A673 (cell line): ENCODE data around the gene PCK1. TPM values are rescaled to one million over a fixed set of nuclear protein-coding genes. Genes with fewer than 3 reads are reported as not detected.

ENCODE experiments used
- BruUV-seq: library from RNA; stranded (reverse); fragments of 400-500 nt; replicated peaks from 2 replicates; lab custom pipeline; 2021; lab: Mats Ljungman, UMichigan
- CTCF ChIA-PET: fragments of 300-600 bp; sonication (Branson Sonifier 250); formaldehyde crosslinking; loops from one replicate; lab custom pipeline; 2022; ENCODE audit warnings: antibody characterized with exemption; lab: Charles Lee
- POLR2A ChIA-PET: fragments of 300-600 bp; sonication (Branson Sonifier 250); formaldehyde crosslinking; loops from one replicate; lab custom pipeline; 2022; ENCODE audit warnings: antibody characterized with exemption; ENCODE audit not compliant: low non-redundant PET; lab: Charles Lee
- DNase-seq: peaks from one replicate; pipeline ENCODE4 v3.0.0-alpha.2; 2015; ENCODE audit warnings: low spot score
- H3K27ac ChIP-seq: fragments of 200-600 bp; sonication (generic); 2 replicates; pipeline ENCODE4 v1.5.1; 2016; ENCODE audit warnings: mixed run types, low read depth, mild to moderate bottlenecking, mixed read lengths, antibody characterized with exemption, low read length; ENCODE audit not compliant: poor library complexity, severe bottlenecking
- H3K27me3 ChIP-seq: fragments of 200-600 bp; sonication (generic); replicated peaks from 2 replicates; pipeline ENCODE4 v1.6.1; 2017; ENCODE audit warnings: mixed run types, low read depth, mild to moderate bottlenecking, mixed read lengths, antibody characterized with exemption, low read length; ENCODE audit not compliant: insufficient read depth, poor library complexity
- H3K36me3 ChIP-seq: fragments of 200-600 bp; sonication (generic); 2 replicates; pipeline ENCODE4 v1.6.1; 2016; ENCODE audit warnings: mixed run types, mild to moderate bottlenecking, mixed read lengths, antibody characterized with exemption, low read length; ENCODE audit not compliant: insufficient read depth, poor library complexity, severe bottlenecking
- H3K4me1 ChIP-seq: fragments of 200-600 bp; sonication (generic); 2 replicates; pipeline ENCODE4 v1.6.1; 2017; ENCODE audit warnings: mixed run types, mild to moderate bottlenecking, mixed read lengths, antibody characterized with exemption, low read length; ENCODE audit not compliant: insufficient read depth, poor library complexity, severe bottlenecking
- H3K4me3 ChIP-seq: fragments of 200-600 bp; sonication (generic); 2 replicates; pipeline ENCODE4 v1.5.1; 2016; ENCODE audit warnings: low read depth, mixed run types, mild to moderate bottlenecking, mixed read lengths, low read length; ENCODE audit not compliant: poor library complexity, severe bottlenecking
- H3K9me3 ChIP-seq: fragments of 200-600 bp; sonication (generic); 2 replicates; pipeline ENCODE4 v1.6.1; 2016; ENCODE audit warnings: mixed run types, low read depth, mild to moderate bottlenecking, mixed read lengths, antibody characterized with exemption, low read length; ENCODE audit not compliant: poor library complexity, severe bottlenecking
- CTCF ChIP-seq: fragments of 300-800, 200-600 bp; sonication (generic); conservative IDR thresholded peaks from 2 replicates; pipeline ENCODE4 v1.5.1; 2017; ENCODE audit warnings: low read depth, mild to moderate bottlenecking, antibody characterized with exemption, low read length, moderate library complexity, mixed read lengths
- EZH2 ChIP-seq: fragments of 200-600 bp; sonication (generic); IDR thresholded peaks from 2 replicates; pipeline ENCODE4 v1.6.1; 2017; ENCODE audit warnings: borderline replicate concordance, low read depth, mild to moderate bottlenecking, mixed read lengths, antibody characterized with exemption, low read length; ENCODE audit not compliant: poor library complexity, severe bottlenecking
- intact Hi-C: fragments of 100-400 bp; cut with micrococcal nuclease; formaldehyde crosslinking; loops from one replicate; pipeline ENCODE4 v1.10.0; 2022; ENCODE audit not compliant: unreplicated experiment
- total RNA-seq: library from RNA; stranded (reverse); gene quantifications from 2 replicates; pipeline ENCODE4 v1.2.3, GENCODE V29; 2021

The PCK1 gene
- total RNA-seq, 1 experiment from 2014 or later = not detected

DNA sequence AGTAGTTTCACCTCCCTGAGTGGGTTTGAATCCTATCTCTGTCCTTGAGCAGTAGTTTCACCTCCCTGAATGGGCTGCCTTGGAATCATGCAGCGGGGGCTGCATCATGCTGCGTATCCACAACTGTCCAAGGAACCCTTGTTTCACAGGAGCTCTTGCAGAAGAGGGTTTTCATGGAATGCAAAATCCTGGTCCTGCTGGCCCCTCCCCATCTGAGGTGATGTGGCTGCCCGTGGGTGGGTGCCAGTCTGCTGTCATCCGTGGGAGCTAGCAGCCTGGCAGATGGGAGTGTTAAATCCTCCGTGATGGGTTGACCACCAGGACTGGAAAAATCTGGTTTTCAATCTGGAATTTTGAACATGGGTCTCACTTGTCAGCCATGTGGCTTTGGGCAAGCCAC is 37.6 kb downstream of the PCK1 start:
- no TSS peak for BruUV-seq
- DNase-seq = no peak
- Histone ChIP-seq H3K36me3 (no peaks in the 10 kb centered on the region), H3K4me1 (no peaks in the 10 kb centered on the region), H3K9me3 (no peaks in the 10 kb centered on the region), H3K27ac (no peak overlapping the region), H3K27me3 (no peaks in the 10 kb centered on the region), H3K4me3 (no peak overlapping the region)
- CTCF ChIA-PET = no interaction called here
- TF ChIP-seq CTCF (no peak), EZH2 (no peak)
- intact Hi-C loops = loop anchor here (5.0 kb wide), 1 partner anchor 101 kb away; no protein-coding TSS in a partner anchor
- POLR2A ChIA-PET = interaction anchor here (0.7 kb wide), 1 partner anchor 234 kb away, joined by 6 read pairs; no protein-coding TSS in a partner anchor

GRCh38 chr20:57600320-57601210 is 39.7 kb downstream of the PCK1 start:
- no peaks in the 10 kb centered on the region for H3K4me1 ChIP-seq
- no peaks in the 10 kb centered on the region for H3K9me3 ChIP-seq
- POLR2A ChIA-PET = no interaction called here
- no peak overlapping the region for H3K4me3 ChIP-seq
- H3K36me3 ChIP-seq = no peaks in the 10 kb centered on the region
- intact Hi-C loops = no loop called here
- TF ChIP-seq CTCF = no peak
- TF ChIP-seq EZH2 = no peak
- no TSS peak for BruUV-seq
- CTCF ChIA-PET = interaction anchor here (0.6 to 0.7 kb wide), 2 partner anchors 110 to 589 kb away, joined by 4 to 5 read pairs; no protein-coding TSS in a partner anchor
- no peaks in the 10 kb centered on the region for H3K27me3 ChIP-seq
- H3K27ac ChIP-seq = no peak overlapping the region
- DNase-seq = no peak

DNA sequence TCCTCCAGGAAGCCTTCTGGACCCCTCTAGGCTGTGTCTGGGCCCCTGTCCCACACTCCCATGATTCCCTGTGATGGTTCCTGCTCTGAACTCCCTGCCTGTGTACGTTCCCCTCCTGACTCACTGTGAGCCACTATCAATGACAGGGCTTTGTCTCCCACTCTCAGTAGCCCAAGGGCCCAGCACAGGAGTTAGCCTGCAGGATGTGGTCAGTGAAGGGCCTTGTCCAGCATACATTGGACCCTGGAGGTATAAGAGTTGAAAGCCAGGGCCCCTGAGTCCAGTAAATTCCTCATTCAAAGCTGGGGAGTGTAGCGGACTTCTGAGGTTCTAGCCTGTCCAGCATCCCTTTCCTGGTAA is 40.3 kb downstream of the PCK1 start:
- DNase-seq = no peak
- intact Hi-C loops = no loop called here
- BruUV-seq = no TSS peak
- Histone ChIP-seq H3K27me3 (no peaks in the 10 kb centered on the region), H3K9me3 (no peaks in the 10 kb centered on the region), H3K36me3 (no peaks in the 10 kb centered on the region), H3K4me3 (no peak overlapping the region), H3K4me1 (no peaks in the 10 kb centered on the region), H3K27ac (no peak overlapping the region)
- TF ChIP-seq CTCF = no peak
- no peak for TF ChIP-seq EZH2
- POLR2A ChIA-PET = no interaction called here
- CTCF ChIA-PET = no interaction called here
